Skin epidermis (tissue), 12 donors: Measurements from ENCODE around the gene TIMELESS.
"Not testable (repeated sequence)": the region's sequence is repeated elsewhere in the genome, so short reads cannot be mapped to it uniquely, and the experiment has no call there.

Source experiments
- H3K27ac ChIP-seq, 21 experiments: fragments of 200-600 bp; sonication (generic) in 11 of 21; one replicate each; pipeline ENCODE4 v1.5.0; 2020; ENCODE audit warnings: mild to moderate bottlenecking in 3 of 21, inconsistent platforms in 2 of 21, moderate library complexity in 2 of 21
- H3K4me3 ChIP-seq, 7 experiments: fragments of 200-600 bp; sonication (generic) in 2 of 7; one replicate each; pipeline ENCODE4 v1.5.0; 2020; ENCODE audit warnings: inconsistent platforms in 2 of 7, mild to moderate bottlenecking in 2 of 7, moderate library complexity in 1 of 7

Gene TIMELESS

GRCh38 chr12:56448860-56449621, at the start of gene TIMELESS:
Gene TIMELESS, minus strand, starts transcription at chr12:56449426. Its CDS starts 15,256 bp downstream, at chr12:56434170.
- H3K27ac ChIP-seq, result peak within 1 kb of the TSS; percentile 51 to 88 (median 82)
- H3K4me3 ChIP-seq, result peak within 1 kb of the TSS; percentile 61 to 91 (median 77)

- H3K27ac ChIP-seq, H3K4me3 ChIP-seq: not testable (repeated sequence)
These were observed 49.1 kb upstream of the TIMELESS start for GRCh38 chr12:56498126-56498902.

GRCh38 chr12:56496704-56497103, 47.5 kb upstream of the TIMELESS start:
- not testable (repeated sequence) for H3K27ac ChIP-seq, H3K4me3 ChIP-seq

GRCh38 chr12:56494481-56494880, 45.3 kb upstream of the TIMELESS start:
- H3K4me3 ChIP-seq, H3K27ac ChIP-seq: not testable (repeated sequence)

- not testable (repeated sequence) for H3K4me3 ChIP-seq
These were observed 44.8 kb upstream of the TIMELESS start for GRCh38 chr12:56494106-56494415.

GRCh38 chr12:56493409-56494105, 44.3 kb upstream of the TIMELESS start:
- not testable (repeated sequence) for H3K4me3 ChIP-seq, H3K27ac ChIP-seq

More at GRCh38 chr12:56494106-56494415, 44.8 kb upstream of the TIMELESS start:
- H3K27ac ChIP-seq, result not testable (repeated sequence)

- Histone ChIP-seq H3K27ac (no peak overlapping the region), H3K4me3 (no peak overlapping the region)
These were observed 41.1 kb upstream of the TIMELESS start for GRCh38 chr12:56490360-56490759.

- H3K27ac ChIP-seq, result peak within 1 kb of the TSS in 7 of 21 experiments; percentile 6 to 48 (median 29)
These were observed 39.1 kb upstream of the TIMELESS start, which contains the start of gene GLS2 for GRCh38 chr12:56488041-56488955. Gene GLS2, minus strand, starts transcription at chr12:56488161. Its CDS starts 43 bp downstream, at chr12:56488118.

GRCh38 chr12:56487448-56488040, 38.3 kb upstream of the TIMELESS start:
- H3K27ac ChIP-seq, result peak overlapping the region in 7 of 21 experiments; percentile 6 to 48 (median 29)

More at GRCh38 chr12:56488041-56488955, 39.1 kb upstream of the TIMELESS start, which contains the start of gene GLS2:
- H3K4me3 ChIP-seq, result peak within 1 kb of the TSS; percentile 37 to 71 (median 50)

GRCh38 chr12:56486694-56487093, 37.5 kb upstream of the TIMELESS start:
- no peak overlapping the region for H3K4me3 ChIP-seq
- no peak overlapping the region for H3K27ac ChIP-seq

More at GRCh38 chr12:56487448-56488040, 38.3 kb upstream of the TIMELESS start:
- H3K4me3 ChIP-seq, result peak overlapping the region; percentile 37 to 71 (median 50)

- H3K27ac ChIP-seq, result no peak overlapping the region
- no peak overlapping the region for H3K4me3 ChIP-seq
These were observed 35.3 kb upstream of the TIMELESS start for GRCh38 chr12:56484566-56484965.

- Histone ChIP-seq H3K4me3 (no peak overlapping the region), H3K27ac (no peak overlapping the region)
These were observed 30.4 kb upstream of the TIMELESS start for GRCh38 chr12:56479625-56480024.

GRCh38 chr12:56477521-56478225, 28.4 kb upstream of the TIMELESS start:
- H3K4me3 ChIP-seq, result no peak overlapping the region
- H3K27ac ChIP-seq, result no peak overlapping the region

GRCh38 chr12:56476972-56477432, 27.8 kb upstream of the TIMELESS start:
- Histone ChIP-seq H3K27ac (no peak overlapping the region), H3K4me3 (no peak overlapping the region)

GRCh38 chr12:56476143-56476542, 26.9 kb upstream of the TIMELESS start:
- no peak overlapping the region for H3K4me3 ChIP-seq
- no peak overlapping the region for H3K27ac ChIP-seq

- no peak overlapping the region for H3K4me3 ChIP-seq
- no peak overlapping the region for H3K27ac ChIP-seq
These were observed 25.2 kb upstream of the TIMELESS start for GRCh38 chr12:56474389-56474788.

- Histone ChIP-seq H3K4me3 (peak overlapping the region; percentile 54 to 91 (median 80)), H3K27ac (peak overlapping the region; percentile 68 to 97 (median 88))
These were observed 20.0 kb upstream of the TIMELESS start for GRCh38 chr12:56469007-56469930.
